K562 (cell line): ENCODE measurements around the gene TUBD1. TPM values are rescaled to one million over a fixed set of nuclear protein-coding genes. Genes with fewer than 3 reads are reported as not detected.

Experiments used
- BRCA1 ChIP-seq, 2 experiments: fragments of 450-650 bp in 1 of 2; sonication (generic) in 1 of 2; formaldehyde crosslinking in 1 of 2; IDR thresholded peaks; 2 replicates each; pipeline versions ENCODE4 v1.5.0 to v1.6.1; 2017 to 2020; ENCODE audit warnings: mild to moderate bottlenecking in 1 of 2, missing genetic modification reagents in 1 of 2
- EP300 ChIP-seq: IDR thresholded peaks from 2 replicates; pipeline ENCODE4 v1.6.1; 2012; ENCODE audit warnings: low read length, improper control_type of control experiment
- ESRRA ChIP-seq: fragments of 450-650 bp; IDR thresholded peaks from 2 replicates; pipeline ENCODE4 v1.6.1; 2014; ENCODE audit warnings: low read depth, mild to moderate bottlenecking, moderate library complexity, borderline replicate concordance
- EWSR1 ChIP-seq: fragments of 450-650 bp; IDR thresholded peaks from 2 replicates; pipeline ENCODE4 v1.6.1; 2018; ENCODE audit warnings: borderline replicate concordance, mild to moderate bottlenecking, low read depth, moderate library complexity; ENCODE audit not compliant: partially characterized antibody
- FOSL1 ChIP-seq: fragments of 200-800 bp; sonication (Bioruptor generic); conservative IDR thresholded peaks from 2 replicates; pipeline ENCODE4 v1.6.1; 2016; ENCODE audit warnings: missing genetic modification characterization, missing compliant biosample characterization
- GABPA ChIP-seq: fragments of 200-800 bp; sonication (Bioruptor generic); conservative IDR thresholded peaks from 2 replicates; pipeline ENCODE4 v1.6.1; 2016; ENCODE audit warnings: low read depth, missing genetic modification characterization, missing compliant biosample characterization
- HIVEP1 ChIP-seq: fragments of 250-450 bp; sonication (Bioruptor Pico); IDR thresholded peaks from 2 replicates; pipeline ENCODE4 v1.4.0; 2020; ENCODE audit warnings: mild to moderate bottlenecking
- HNRNPUL1 ChIP-seq: fragments of 200-400 bp; formaldehyde crosslinking; IDR thresholded peaks from 2 replicates; pipeline ENCODE4 v1.6.1; 2017; ENCODE audit warnings: low read length
- KDM5B ChIP-seq: fragments of 200-600 bp; sonication (generic); IDR thresholded peaks from 2 replicates; pipeline ENCODE4 v1.6.1; 2012; ENCODE audit warnings: low read depth, mild to moderate bottlenecking, moderate library complexity, low read length, control low read depth, inconsistent platforms; ENCODE audit not compliant: insufficient replicate concordance
- KLF13 ChIP-seq: fragments of 450-650 bp; IDR thresholded peaks from 2 replicates; pipeline ENCODE4 v1.6.1; 2016; ENCODE audit warnings: missing genetic modification characterization, low read depth, mild to moderate bottlenecking, missing compliant biosample characterization, moderate library complexity, borderline replicate concordance
- NFATC3 ChIP-seq: fragments of 450-650 bp; IDR thresholded peaks from 2 replicates; pipeline ENCODE4 v1.6.1; 2017; ENCODE audit warnings: mild to moderate bottlenecking
- NR3C1 ChIP-seq: sonication (generic); formaldehyde crosslinking; IDR thresholded peaks from 2 replicates; pipeline ENCODE4 v1.8.1; 2022; ENCODE audit warnings: missing genetic modification reagents
- PHB ChIP-seq: fragments of 250-450 bp; sonication (Bioruptor Pico); IDR thresholded peaks from 2 replicates; pipeline ENCODE4 v1.5.0; 2021
- PML ChIP-seq: IDR thresholded peaks from 2 replicates; pipeline ENCODE4 v1.6.1; 2012; ENCODE audit warnings: low read length, inconsistent platforms
- RNF2 ChIP-seq: sonication (generic); IDR thresholded peaks from 2 replicates; pipeline ENCODE4 v1.6.1; 2016
- TCF7 ChIP-seq: sonication (generic); IDR thresholded peaks from 2 replicates; pipeline ENCODE4 v1.6.1; 2016; ENCODE audit warnings: antibody characterized with exemption, borderline replicate concordance
- ZBTB26 ChIP-seq: fragments of 450-650 bp; formaldehyde crosslinking; IDR thresholded peaks from 2 replicates; pipeline ENCODE4 v1.4.0; 2022; ENCODE audit warnings: missing genetic modification characterization
- ZBTB33 ChIP-seq: sonication (generic); formaldehyde crosslinking; IDR thresholded peaks from 2 replicates; pipeline ENCODE4 v1.8.1; 2023; ENCODE audit warnings: mild to moderate bottlenecking, missing genetic modification reagents
- ZFX ChIP-seq: sonication (generic); formaldehyde crosslinking; IDR thresholded peaks from 2 replicates; pipeline ENCODE4 v1.8.0; 2022; ENCODE audit warnings: mild to moderate bottlenecking, missing genetic modification reagents, moderate library complexity
- ZHX1 ChIP-seq: fragments of 150-350 bp; conservative IDR thresholded peaks from 2 replicates; pipeline ENCODE4 v1.6.1; 2014; ENCODE audit warnings: low read length
- ZNF586 ChIP-seq: fragments of 450-650 bp; formaldehyde crosslinking; conservative IDR thresholded peaks from 2 replicates; pipeline ENCODE4 v1.4.0; 2020; ENCODE audit warnings: mild to moderate bottlenecking, moderate library complexity
- polyA plus RNA-seq, 8 experiments: library from polyadenylated mRNA; depleted of rRNA in 4 of 8; stranded (reverse) in 5 of 8; unstranded in 3 of 8; fragments of >200 nt; fragmentation: Nextera tagmentation in 2 of 8; fragmentation: Illumina TruSeq in 1 of 8; extraction: Ambion mirVana in 2 of 8; extraction: Trizol in 1 of 8; gene quantifications; 2 replicates each; pipeline versions ENCODE4 v1.2.1 to v1.2.3, GENCODE V29; 2011 to 2014; ENCODE audit warnings: inconsistent platforms in 1 of 8, missing spikeins in 1 of 8
- total RNA-seq, 7 experiments: library from RNA; depleted of rRNA in 6 of 7; stranded (reverse); fragments of >200 nt in 6 of 7; fragmentation: Illumina TruSeq in 2 of 7; extraction: Trizol in 2 of 7; gene quantifications; 2 replicates each; pipeline versions ENCODE4 v1.2.1 to v1.2.3, GENCODE V29; 2011 to 2021; ENCODE audit warnings: low replicate concordance in 1 of 7

The TUBD1 gene
- total and polyA plus RNA-seq, 9 of the 15 experiments (the other 6 are each of a cell fraction or from before 2014, with no cell fraction given) = 10.8 to 35.3 (median 17.9) TPM

GRCh38 chr17:59845595-59846393, 46.9 kb downstream of the TUBD1 start (continued):
- TF ChIP-seq ZBTB26 (CRISPR knock-in tag) (0 out of 2 replicates have a peak, but pooled peaks have one; percentile 30), TCF7 (no peak), PHB (CRISPR knock-in tag) (no peak), NFATC3 (0 out of 2 replicates have a peak, but pooled peaks have one; percentile 30), EP300 (no peak), KDM5B (peak; percentile 18), PML (peak; percentile 42; the same call in 1 of the 2 replicates), ZBTB33 (no peak), GABPA (tag) (no peak), RNF2 (no peak), EWSR1 (peak; percentile 85), HIVEP1 (CRISPR knock-in tag) (no peak), HNRNPUL1 (no peak), NR3C1 (no peak), BRCA1 (IDR thresholded peaks at IDR 0.05) (no peak), BRCA1 (CRISPR knock-in tag; IDR thresholded peaks at IDR 0.05) (no peak), ESRRA (no peak), ZHX1 (no peak), FOSL1 (tag) (peak; percentile 11; the same call in 1 of the 2 replicates), ZFX (CRISPR knock-in tag) (peak; percentile 29; the same call in 1 of the 2 replicates), KLF13 (no peak), ZNF586 (no peak)
